Measurements from ENCODE around the gene CYP2D6.
"Not testable (repeated sequence)": the region's sequence is repeated elsewhere in the genome, so short reads cannot be mapped to it uniquely, and the experiment has no call there.

Gene CYP2D6

DNA sequence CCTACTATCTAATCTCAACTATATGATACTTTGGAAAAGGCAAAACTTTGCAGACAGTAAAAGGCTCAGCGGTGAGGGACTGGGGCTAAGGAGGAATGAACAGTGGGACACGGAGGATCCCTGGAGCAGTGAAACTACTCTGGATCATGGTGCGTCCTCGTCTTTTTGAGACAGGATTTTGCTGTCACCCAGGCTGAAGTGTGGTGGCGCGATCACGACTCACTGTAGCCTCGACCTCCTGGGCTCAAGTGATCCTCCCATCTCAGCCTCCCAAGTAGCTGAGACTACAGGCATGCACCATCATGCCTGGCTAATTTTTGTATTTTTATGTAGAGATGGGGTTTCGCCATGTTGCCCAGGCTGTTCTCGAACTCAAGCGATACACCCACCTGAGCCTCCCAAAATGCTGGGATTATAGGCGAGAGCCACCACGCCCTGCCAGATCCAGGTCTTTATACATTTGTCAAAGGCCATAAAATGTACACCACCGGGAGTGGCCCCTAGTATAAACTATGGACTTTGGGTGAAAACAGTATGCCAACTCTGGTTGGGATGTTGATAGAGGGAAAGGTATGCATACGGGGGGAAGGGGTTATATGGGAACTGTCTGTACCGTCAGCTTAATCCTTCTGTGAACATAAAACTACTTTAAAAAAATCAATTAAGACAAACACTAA is 28.0 kb upstream of the CYP2D6 start:
- DNase-seq (ENCODE audit: low read depth), result no peak

DNA sequence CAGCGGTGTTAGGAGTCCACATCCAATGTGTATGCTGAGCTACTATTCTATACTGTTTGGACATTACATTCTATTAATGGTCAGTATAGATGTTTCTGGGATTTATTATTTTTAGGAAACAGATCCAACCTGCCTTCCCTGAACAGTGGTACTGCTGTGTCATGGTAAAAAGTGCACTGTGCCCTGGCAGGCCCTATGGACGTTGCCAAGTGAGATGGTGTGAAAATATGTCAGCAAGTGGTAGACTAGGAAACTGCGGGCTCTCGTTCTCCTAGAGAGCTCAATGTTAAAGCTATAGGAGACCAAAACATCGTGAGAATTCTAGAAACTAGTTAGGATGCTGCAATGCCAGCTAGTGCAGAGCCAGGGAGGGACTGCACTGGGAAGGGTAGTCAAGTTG is 26.0 kb upstream of the CYP2D6 start:
- DNase-seq (ENCODE audit: low read depth), result no peak

DNA sequence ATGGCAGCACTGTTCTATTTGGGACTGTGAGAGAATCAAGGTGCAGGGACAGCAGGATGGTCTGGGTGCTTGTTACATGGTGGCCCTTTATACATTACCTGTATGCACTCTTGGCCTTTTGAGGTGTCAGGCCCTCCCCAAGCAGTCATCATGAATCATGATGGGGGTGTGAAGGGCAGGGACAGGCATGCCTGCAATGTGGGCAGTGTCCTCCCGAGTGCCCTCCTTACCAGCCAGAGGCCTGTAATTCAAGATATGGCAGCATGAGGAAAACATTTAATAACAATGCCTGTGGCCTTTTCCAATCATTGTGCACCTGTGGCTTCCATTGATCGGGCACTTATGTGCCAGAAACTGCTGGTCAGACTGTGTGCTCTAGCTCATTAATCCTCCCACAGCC is 25.5 kb upstream of the CYP2D6 start:
- no peak for DNase-seq (ENCODE audit: low read depth)

DNA sequence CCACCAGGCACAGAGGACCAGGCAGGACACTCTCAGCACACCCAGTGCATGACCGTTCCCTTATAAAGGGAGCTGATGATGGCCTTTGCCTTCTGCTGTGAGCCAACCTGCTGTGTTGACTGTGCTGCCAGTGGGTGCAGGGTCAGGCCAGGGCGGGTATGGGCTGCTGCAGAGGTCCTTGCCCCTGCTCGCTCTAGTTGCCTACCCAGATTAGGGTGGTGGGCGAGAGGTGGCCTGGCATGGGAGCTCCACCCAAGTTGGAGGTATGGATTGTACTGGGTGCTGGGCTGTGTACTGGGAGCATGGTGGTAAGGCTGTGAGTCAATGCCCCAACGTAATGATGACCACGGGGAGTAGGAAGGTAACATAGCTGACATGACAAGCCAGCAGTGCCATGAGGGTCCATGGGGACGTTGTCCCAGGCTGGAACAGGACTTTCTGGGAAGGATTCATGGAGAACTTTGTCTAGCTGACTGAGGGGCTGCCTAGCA is 24.5 kb upstream of the CYP2D6 start:
- no peak for DNase-seq (ENCODE audit: low read depth)

DNA sequence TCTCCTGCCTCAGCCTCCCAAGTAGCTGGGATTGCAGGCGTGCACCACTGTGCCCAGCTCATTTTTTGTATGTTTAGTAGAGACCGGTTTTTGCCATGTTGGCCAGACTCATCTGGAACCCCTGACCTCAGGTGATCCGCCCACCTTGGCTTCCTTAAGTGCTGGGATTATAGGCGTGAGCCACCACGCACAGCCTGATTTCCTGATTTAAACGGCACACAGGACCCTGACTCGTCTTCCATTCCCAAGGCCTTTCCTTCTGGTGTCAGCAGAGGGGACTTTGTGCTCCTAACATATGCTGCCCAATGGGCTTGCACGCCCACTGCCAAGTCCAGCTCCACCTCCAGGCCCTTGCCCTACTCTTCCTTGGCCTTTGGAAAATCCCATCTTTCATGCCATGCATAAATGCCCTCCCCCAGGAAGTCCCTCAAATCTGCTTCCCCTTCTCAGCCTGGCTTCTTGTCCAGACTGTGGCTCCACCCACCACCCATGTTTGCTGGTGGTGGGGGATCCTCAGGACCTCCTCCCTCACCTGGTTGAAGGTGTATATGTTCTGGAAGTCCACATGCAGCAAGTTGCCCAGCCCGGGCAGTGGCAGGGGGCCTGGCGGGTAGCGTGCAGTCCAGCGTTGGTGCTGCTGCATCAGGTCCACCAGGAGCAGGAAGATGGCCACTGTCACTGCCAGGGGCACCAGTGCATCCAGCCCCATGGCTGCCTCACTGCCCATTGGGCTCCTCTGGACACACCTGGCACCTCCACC is 23.9 kb upstream of the CYP2D6 start:
- DNase-seq (ENCODE audit: low read depth), result no peak

DNA sequence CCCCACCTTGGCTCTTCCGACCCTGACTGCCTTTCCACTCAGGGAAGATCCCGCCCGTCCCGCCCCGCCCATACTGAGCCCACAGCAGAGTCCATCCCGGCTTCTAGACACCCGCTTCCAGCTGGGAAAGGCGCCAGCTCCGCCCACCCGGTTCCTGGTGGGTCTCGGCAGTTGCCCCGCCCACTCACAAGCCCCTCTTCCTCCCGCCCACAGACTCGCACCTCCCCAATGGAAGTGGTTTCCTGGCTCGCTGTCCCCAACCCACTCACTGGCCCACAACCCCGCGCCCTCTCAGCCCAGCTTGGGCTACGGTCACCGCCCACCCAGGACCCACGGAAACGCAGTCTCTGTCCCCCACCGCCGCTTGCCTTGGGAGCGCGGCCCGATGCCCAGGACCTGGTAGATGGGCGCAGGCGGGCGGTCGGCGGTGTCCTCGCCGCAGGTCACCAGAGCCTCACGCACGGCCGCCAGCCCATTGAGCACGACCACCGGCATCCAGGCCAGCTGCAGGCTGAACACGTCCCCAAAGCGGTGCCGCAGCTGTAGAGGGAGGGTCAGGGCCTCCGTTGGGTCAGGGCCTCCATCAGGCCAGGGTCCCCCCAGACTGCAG is 22.2 kb upstream of the CYP2D6 start:
- no peak for DNase-seq (ENCODE audit: low read depth)

DNA sequence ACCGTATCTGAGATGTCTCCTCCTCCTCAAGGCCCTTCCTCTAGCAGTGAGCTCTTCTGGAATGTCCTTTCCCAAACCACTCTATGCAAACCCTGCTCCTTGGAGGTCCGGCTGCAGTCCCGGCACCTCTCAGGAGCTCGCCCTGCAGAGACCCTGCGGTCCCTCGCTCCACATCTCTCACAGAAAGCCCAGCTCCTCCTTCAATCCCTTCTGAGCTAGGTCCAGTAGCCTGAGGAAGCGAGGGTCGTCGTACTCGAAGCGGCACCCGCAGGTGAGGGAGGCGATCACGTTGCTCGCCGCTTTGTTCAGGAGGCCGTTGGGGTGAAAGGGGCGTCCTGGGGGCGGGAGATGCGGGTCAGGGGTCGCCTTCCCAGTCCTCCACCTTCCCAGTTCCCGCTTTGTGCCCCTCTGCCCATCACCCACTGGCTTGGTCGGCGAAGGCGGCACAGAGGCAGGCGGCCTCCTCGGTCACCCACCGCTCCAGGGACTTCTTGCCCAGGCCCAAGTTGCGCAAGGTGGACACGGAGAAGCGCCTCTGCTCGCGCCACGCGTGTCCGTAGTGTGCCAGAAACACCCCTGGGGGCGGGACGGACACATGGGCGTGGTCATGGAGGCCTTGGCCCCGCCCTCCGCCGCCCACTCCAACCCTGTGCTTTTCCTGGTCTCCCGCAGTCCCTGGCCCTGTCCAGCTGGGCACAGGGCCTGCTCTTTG is 21.5 kb upstream of the CYP2D6 start:
- DNase-seq (ENCODE audit: low read depth), result no peak

DNA sequence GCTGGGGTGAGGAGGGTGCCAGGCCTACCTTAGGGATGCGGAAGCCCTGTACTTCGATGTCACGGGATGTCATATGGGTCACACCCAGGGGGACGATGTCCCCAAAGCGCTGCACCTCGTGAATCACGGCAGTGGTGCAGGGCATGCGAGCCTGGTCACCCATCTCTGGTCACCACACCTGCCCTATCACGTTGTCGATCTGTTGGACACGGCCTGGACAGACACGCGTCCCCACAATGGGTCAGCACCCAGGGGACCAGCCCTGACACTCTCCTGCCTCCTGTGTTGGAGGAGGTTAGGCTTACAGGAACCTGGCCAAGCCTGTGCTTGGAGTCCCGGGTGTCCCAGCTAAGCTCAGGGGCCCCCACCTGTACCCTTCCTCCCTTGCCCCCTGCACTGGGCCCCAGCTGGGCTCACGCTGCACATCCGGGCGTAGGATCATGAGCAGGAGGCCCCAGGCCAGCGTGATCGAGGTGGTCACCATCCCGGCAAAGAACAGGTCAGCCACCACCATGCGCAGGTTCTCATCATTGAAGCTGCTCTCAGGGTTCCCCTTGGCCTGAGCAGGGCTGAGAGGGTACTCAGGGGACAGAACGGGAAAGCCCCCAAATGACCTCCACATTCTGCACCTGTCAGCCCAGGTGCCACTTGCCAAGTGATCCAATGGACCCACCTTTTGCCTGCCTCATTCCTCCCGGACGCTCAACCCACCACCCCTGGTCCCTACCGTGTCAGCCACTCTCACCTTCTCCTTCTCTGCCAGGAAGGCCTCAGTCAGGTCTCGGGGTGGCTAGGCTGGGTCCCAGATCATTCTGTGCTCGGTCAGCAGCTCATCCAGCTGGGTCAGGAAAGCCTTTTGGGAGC is 20.3 kb upstream of the CYP2D6 start:
- no peak for DNase-seq (ENCODE audit: low read depth)

DNA sequence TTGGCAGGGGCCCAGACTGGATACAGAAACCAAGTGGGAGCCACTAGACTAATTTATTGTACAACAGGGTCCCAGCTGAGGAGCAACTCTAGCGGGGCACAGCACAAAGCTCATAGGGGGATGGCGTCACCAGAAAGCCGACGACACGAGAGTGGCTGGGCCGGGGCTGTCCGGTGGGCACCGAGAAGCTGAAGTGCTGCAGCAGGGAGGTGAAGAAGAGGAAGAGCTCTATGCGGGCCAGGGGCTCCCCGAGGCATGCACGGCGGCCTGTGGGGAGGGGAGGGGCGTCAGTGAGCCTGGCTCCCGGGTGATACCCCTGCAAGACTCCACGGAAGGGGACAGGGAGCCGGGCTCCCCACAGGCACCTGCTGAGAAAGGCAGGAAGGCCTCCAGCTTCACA is 19.2 kb upstream of the CYP2D6 start:
- DNase-seq (ENCODE audit: low read depth), result not testable (repeated sequence)

DNA sequence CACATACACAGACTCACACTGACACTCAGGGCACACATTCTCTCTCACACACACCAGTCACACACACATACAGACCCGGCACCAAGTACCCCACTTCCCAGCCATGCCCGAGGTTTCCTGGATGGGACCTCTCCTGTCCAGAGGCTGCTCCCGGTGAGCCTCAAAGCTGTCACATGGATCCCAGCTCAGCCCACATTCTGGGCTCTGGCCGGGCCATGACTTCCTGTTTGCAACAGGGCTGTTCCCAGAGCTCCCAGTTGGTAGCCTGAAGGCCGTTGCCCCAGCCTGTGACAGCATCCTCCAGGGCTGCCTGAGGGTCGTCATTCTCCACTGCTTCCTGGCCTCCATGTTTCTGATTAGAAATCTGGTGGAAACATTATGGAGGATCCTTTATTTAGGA is 14.6 kb upstream of the CYP2D6 start:
- no peak for DNase-seq (ENCODE audit: low read depth)

DNA sequence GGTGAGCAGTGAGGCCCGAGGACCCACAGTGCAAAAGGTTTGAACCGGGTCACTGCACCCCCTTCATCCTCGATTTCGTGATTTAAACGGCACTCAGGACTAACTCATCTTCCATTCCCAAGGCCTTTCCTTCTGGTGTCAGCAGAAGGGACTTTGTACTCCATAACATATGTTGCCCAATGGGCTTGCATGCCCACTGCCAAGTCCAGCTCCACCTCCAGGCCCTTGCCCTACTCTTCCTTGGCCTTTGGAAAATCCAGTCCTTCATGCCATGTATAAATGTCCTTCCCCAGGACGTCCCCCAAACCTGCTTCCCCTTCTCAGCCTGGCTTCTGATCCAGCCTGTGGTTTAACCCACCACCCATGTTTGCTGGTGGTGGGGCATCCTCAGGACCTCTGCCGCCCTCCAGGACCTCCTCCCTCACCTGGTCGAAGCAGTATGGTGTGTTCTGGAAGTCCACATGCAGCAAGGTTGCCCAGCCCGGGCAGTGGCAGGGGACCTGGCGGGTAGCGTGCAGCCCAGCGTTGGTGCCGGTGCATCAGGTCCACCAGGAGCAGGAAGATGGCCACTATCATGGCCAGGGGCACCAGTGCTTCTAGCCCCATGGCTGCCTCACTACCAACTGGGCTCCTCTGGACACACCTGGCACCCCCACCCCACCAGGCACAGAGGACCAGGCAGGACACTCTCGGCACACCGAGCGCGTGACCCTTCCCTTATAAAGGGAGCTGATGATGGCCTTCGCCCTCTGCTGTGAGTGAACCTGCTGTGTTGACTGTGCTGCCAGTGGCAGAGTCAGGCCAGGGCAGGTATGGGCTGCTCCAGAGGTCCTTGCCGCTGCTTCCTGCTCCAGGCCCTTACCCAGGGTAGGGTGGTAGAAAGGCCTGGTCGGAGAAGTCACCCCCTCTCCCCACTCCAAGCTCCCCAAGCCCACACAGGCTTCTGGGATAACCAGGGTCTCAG is 13.5 kb upstream of the CYP2D6 start:
- not testable (repeated sequence) for DNase-seq (ENCODE audit: low read depth)

DNA sequence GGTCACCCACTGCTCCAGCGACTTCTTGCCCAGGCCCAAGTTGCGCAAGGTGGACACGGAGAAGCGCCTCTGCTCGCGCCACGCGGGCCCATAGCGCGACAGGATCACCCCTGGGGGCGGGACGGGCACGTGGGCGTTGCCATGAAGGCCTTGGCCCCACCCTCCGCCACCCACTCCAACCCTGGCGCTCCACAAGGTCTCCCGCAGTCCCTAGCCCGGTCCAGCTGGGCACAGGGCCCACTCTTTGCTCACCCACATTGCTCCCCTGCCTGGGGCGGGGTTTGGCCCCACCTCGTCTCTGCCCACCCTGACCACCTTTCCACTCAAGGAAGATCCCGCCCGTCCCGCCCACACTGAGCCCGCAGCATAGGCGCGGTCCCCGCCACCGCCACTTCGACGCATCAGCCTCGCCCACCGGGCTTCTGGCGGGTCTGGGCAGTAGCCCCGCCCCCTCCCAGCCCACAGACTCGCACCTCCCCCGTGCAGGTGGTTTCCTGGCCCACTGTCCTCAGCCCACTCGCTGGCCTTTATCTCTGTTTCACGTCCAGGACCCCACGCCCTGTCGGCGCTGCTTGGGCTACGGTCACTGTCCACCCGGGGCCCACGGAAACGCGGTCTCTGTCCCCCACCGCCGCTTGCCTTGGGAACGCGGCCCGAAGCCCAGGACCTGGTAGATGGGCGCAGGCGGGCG is 12.3 kb upstream of the CYP2D6 start:
- no peak for DNase-seq (ENCODE audit: low read depth)

DNA sequence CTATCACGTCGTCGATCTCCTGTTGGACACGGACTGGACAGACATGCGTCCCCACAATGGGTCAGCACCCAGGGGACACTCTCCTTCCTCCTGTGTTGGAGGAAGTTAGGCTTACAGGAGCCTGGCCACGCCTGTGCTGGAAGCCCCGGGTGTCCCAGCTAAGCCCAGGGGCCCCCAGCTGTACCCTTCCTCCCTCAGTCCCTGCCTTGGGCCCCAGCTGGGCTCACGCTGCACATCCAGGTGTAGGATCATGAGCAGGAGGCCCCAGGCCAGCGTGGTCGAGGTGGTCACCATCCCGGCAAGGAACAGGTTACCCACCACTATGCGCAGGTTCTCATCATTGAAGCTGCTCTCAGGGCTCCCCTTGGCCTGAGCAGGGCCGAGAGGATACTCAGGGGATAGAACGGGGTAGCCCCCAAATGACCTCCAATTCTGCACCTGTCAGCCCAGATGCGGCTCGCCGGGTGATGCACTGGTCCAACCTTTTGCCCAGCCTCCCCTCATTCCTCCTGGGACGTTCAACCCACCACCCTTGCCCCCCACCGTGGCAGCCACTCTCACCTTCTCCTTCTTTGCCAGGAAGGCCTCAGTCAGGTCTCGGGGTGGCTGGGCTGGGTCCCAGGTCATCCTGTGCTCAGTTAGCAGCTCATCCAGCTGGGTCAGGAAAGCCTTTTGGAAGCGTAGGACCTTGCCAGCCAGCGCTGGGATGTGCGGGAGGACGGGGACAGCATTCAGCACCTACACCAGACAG is 10.9 kb upstream of the CYP2D6 start:
- DNase-seq (ENCODE audit: low read depth), result not testable (repeated sequence)

DNA sequence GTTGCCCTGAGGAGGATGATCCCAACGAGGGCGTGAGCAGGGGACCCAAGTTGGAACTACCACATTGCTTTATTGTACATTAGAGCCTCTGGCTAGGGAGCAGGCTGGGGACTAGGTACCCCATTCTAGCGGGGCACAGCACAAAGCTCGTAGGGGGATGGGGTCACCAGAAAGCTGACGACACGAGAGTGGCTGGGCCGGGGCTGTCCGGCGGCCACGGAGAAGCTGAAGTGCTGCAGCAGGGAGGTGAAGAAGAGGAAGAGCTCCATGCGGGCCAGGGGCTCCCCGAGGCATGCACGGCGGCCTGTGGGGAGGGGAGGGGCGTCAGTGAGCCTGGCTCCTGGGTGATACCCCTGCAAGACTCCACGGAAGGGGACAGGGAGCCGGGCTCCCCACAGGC is 9.5 kb upstream of the CYP2D6 start:
- DNase-seq (ENCODE audit: low read depth), result not testable (repeated sequence)

DNA sequence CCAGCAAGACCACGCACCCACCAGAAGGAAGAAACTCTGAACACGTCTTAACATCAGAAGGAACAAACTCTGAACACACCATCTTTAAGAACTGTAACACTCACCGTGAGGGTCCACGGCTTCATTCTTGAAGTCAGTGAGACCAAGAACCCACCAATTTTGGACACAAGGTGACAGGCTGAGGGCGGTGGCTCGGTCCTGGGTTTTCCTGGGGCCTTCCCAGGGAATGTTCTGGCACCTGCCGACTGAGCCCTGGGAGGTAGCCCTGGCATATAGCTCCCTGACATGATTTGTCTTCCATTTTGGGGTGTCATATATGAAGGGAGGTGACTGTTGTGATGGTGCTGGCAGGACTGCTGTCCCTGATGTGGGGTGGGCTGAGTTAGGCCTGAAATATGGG is 8.9 kb upstream of the CYP2D6 start:
- not testable (repeated sequence) for DNase-seq (ENCODE audit: low read depth)

DNA sequence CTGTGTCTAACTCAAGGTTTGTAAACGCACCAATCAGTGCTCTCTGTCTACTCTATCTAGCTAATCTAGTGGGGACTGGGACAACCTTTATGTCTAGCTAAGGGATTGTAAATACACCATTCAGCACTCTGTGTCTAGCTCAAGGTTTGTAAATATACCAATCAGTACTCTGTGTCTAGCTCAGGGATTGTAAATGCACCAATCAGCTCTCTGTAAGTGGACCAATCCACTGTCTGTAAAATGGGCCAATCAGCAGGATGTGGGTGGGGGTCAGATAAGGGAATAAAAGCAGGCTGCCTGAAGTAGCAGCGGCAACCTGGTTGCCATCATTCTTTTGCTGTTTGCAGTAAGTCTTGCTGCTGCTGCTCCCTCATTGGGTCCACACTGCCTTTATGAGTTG is 8.4 kb upstream of the CYP2D6 start:
- DNase-seq (ENCODE audit: low read depth), result no peak

DNA sequence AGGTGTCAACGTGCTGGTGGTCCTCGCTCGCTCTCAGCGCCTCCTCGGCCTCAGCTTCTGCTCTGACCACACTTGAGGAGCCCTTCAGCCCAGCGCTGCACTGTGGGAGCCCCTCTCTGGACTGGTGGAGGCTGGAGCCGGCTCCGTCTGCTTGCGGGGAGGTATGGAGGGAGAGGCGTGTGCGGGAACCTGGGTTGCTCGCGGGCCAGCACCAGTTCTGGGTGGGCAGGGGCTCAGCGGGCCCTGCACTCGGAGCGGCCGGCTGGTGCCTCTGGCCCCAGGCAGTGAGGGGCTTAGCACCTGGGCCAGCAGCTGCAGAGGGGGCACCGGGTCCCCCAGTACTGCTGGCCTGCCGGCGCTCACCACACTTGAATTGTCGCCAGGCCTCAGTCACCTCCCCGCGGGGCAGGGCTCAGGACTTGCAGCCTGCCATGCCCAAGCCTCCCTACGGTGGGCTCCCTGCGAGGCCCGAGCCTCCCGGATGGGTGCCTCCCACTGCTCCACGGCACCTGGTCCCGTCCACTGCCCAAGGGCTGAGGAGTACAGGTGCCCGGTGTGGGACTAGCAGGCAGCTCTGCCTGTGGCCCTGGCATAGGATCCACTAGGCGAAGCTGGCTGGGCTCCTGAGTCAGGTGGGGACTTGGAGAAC is 7.6 kb upstream of the CYP2D6 start:
- DNase-seq (ENCODE audit: low read depth), result no peak

DNA sequence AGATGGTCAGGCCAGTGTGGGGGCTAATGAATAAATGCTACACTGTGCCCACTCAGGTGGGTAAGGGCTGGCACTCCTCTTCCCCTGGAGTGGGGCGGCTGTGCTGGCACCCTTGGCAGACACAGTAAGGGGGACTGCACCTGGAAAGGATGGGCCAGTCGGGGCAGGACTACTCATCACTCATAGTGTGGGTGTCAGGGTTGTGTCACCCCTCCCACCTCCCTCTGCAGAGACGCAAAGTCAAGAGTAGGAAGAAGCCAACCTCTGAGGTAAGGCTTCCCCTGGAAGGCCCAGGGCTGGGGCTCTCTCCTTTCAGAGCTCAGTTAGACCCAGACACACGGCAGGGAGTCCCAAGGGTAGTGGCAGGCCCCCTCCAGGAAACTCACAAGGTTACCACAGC is 5.1 kb upstream of the CYP2D6 start:
- DNase-seq (ENCODE audit: low read depth), result not testable (repeated sequence)
